Neutrophil (primary cell): ENCODE measurements around the gene HMCN1.

Experiments
- H3K27ac ChIP-seq: fragments of 200-600 bp; sonication (generic); 2 replicates; pipeline ENCODE4 v1.5.1; 2016; ENCODE audit warnings: mild to moderate bottlenecking, moderate library complexity
- H3K27me3 ChIP-seq: fragments of 200-600 bp; sonication (generic); 2 replicates; pipeline ENCODE4 v1.6.0; 2016; ENCODE audit warnings: mild to moderate bottlenecking
- H3K36me3 ChIP-seq: fragments of 200-600 bp; sonication (generic); 2 replicates; pipeline ENCODE4 v1.5.1; 2017
- H3K4me1 ChIP-seq, 2 experiments: fragments of 200-600 bp in 1 of 2; sonication (generic) in 1 of 2; 1 replicate in 1 of 2; 2 replicates in 1 of 2; pipeline versions ENCODE4 v1.5.1 to v1.6.1; 2013 to 2016; ENCODE audit warnings: low read depth in 1 of 2, low read length in 1 of 2, mild to moderate bottlenecking in 1 of 2, moderate library complexity in 1 of 2; ENCODE audit not compliant: control insufficient read depth in 1 of 2, insufficient read depth in 1 of 2
- H3K4me3 ChIP-seq, 2 experiments: fragments of 200-600 bp in 1 of 2; sonication (generic) in 1 of 2; 1 replicate in 1 of 2; 2 replicates in 1 of 2; pipeline ENCODE4 v1.5.1; 2013 to 2016; ENCODE audit warnings: low read depth in 1 of 2, low read length in 1 of 2, mild to moderate bottlenecking in 1 of 2, moderate library complexity in 1 of 2
- H3K9me3 ChIP-seq: fragments of 200-600 bp; sonication (generic); 2 replicates; pipeline ENCODE4 v1.5.1; 2016
- TF ChIP-seq, protein P1 (sequence below): fragments of 200-600 bp; sonication (generic); IDR thresholded peaks from 2 replicates; pipeline ENCODE4 v1.5.1; 2016; ENCODE audit warnings: antibody characterized with exemption

The HMCN1 gene

DNA sequence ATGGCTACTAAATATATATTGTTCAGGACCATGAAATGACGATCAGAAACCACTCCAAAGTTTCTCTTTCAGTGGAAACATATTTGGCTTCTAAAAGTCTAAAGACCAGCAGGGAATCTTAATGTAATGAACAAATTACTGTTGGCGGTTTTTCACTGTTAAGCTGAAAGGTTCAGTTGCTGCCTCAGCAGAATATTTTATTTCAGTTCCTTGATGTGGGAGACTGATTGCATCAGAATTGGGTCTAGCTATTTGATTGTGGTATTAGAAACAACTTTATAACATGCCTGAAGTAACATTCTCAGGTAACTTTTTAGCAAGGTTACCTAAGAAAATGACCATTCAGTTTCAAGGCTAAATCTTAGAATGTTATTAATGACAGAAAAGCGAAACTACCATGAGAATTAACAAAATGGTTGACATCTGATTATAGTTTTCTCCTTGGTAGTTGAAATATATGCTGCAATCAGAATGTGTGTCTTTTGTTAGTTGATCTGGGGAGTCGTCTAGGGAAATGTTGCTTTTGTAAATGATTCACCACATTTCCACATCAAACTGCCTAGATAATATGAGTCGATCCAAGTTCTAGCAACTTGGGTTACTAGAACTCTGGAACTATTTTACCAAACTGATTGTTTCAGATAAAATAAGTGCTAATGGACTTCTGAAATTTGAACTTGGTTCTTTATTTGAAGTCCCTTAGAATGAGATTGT is 200.4 kb downstream of the HMCN1 start:
- Histone ChIP-seq H3K4me1 (no peaks in the 10 kb centered on the region), H3K27me3 (no peaks in the 10 kb centered on the region), H3K9me3 (no peaks in the 10 kb centered on the region), H3K36me3 (no peaks in the 10 kb centered on the region), H3K27ac (no peak overlapping the region), H3K4me3 (no peak overlapping the region)
- TF ChIP-seq, protein P1, sequence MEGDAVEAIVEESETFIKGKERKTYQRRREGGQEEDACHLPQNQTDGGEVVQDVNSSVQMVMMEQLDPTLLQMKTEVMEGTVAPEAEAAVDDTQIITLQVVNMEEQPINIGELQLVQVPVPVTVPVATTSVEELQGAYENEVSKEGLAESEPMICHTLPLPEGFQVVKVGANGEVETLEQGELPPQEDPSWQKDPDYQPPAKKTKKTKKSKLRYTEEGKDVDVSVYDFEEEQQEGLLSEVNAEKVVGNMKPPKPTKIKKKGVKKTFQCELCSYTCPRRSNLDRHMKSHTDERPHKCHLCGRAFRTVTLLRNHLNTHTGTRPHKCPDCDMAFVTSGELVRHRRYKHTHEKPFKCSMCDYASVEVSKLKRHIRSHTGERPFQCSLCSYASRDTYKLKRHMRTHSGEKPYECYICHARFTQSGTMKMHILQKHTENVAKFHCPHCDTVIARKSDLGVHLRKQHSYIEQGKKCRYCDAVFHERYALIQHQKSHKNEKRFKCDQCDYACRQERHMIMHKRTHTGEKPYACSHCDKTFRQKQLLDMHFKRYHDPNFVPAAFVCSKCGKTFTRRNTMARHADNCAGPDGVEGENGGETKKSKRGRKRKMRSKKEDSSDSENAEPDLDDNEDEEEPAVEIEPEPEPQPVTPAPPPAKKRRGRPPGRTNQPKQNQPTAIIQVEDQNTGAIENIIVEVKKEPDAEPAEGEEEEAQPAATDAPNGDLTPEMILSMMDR: no peak

DNA sequence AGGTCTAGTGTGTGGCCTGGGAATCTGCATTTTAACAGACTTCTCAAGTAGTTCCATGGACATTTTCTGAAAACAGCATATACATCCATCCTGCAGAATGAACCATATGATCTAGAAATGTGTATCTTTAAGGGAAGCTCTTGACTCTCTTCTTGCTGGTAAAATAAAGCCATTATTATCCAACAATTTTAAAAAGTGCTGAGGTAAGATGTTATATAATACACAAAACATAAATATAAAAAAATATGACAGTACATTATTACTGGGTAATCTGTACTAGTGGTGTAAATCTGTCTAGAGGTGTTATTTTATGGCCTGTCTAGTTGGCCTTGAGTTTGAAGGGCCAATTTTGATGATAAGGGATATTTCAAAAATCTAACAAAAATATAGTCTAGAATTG is 201.2 kb downstream of the HMCN1 start:
- TF ChIP-seq, protein P1: no peak
- Histone ChIP-seq H3K4me3 (no peak overlapping the region), H3K27ac (no peak overlapping the region), H3K36me3 (no peaks in the 10 kb centered on the region), H3K4me1 (no peaks in the 10 kb centered on the region), H3K9me3 (no peaks in the 10 kb centered on the region), H3K27me3 (no peaks in the 10 kb centered on the region)

DNA sequence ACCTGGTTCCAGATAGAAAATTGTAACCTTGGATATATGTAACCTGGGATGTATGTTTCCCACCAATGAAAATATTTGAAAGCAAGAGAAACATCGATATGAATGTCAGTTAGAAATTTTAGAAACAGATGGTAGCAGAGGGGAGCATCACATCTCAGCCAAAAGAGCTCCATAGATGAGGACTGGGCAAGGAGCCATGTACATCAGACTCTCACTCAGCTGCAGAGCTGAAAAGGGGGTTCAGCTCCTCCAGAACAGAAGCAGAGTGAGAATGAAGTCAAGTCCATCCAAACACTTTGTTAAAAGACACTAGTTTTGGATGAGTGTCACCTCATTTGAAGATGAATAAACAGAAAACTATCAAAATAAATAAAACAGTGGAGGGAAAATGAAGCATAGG is 202.4 kb downstream of the HMCN1 start:
- no peak overlapping the region for H3K27ac ChIP-seq
- TF ChIP-seq, protein P1: no peak

DNA sequence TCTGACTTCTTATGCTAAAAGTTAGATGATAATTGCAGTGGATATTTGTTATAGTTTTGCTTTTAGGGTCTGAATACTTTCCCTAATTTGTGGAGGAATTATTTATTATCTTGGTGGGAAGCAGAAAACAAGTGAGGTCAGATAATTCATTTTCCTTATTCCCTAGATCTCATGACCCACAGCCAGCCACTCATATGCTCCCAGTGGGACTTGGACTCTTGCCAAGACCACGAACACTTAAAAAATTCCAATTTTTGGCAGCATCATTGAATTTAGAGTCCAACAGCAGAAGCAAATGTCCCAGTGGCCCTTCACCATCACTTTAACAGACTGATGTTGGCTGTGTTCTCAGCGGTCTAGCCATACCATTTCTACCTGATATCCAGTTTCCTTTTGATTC is 204.2 kb downstream of the HMCN1 start:
- TF ChIP-seq, protein P1: no peak
- Histone ChIP-seq H3K9me3 (no peaks in the 10 kb centered on the region), H3K36me3 (no peaks in the 10 kb centered on the region), H3K27me3 (no peaks in the 10 kb centered on the region), H3K4me1 (no peaks in the 10 kb centered on the region), H3K27ac (no peak overlapping the region), H3K4me3 (no peak overlapping the region)

More for the DNA sequence above, 202.4 kb downstream of the HMCN1 start:
- no peaks in the 10 kb centered on the region for H3K36me3 ChIP-seq
- H3K4me3 ChIP-seq: no peak overlapping the region
- no peaks in the 10 kb centered on the region for H3K27me3 ChIP-seq
- no peaks in the 10 kb centered on the region for H3K4me1 ChIP-seq
- no peaks in the 10 kb centered on the region for H3K9me3 ChIP-seq

DNA sequence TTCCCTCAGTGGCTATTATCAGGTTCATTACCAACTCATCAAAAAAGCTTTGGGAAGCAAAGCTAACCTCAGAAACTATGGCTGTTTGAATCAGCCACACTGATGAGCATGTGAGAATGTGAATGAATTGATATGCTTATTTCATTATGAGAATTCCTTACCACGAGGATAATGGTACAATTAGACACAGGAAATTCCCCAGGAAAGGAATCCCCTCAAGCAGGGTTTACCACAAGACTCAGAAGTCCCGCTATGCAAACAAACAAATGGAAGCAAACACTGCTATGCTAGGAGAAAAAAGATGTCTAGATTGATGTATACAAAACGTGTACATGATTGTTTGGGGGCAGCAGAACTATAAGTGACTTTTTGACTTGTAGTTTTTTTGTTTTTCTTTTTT is 205.0 kb downstream of the HMCN1 start:
- Histone ChIP-seq H3K4me3 (no peak overlapping the region), H3K27me3 (no peaks in the 10 kb centered on the region), H3K4me1 (no peaks in the 10 kb centered on the region), H3K27ac (no peak overlapping the region), H3K9me3 (no peaks in the 10 kb centered on the region), H3K36me3 (no peaks in the 10 kb centered on the region)
- TF ChIP-seq, protein P1: no peak
